ENCODE results near the gene ATIC.

GRCh38 chr2:215313255-215313613 lies 1.4 kb downstream of the ATIC start:
- TF ChIP-seq EZH2 (IDR thresholded peaks at IDR 0.05), result no peak
- no peak; the same call in 1 of the 2 replicates for TF ChIP-seq POLR2AphosphoS5 (IDR thresholded peaks at IDR 0.05; ENCODE audit: borderline replicate concordance, low read depth, low read length)
